ENCODE results near the gene C20orf144.

GRCh38 chr20:33671573-33672288 lies 9.6 kb downstream of the C20orf144 start:
- no peak for TF ChIP-seq CTCF (IDR thresholded peaks at IDR 0.05)
- no peak for TF ChIP-seq POLR2A (IDR thresholded peaks at IDR 0.05)
